HEK293T (cell line): ENCODE measurements around the gene KCNK16.

Experiments
- ARNT ChIP-seq: fragments of 450-650 bp; IDR thresholded peaks from 2 replicates; pipeline ENCODE4 v1.6.1; 2017; ENCODE audit warnings: mild to moderate bottlenecking
- ELF4 ChIP-seq: fragments of 450-650 bp; IDR thresholded peaks from 2 replicates; pipeline ENCODE4 v1.6.1; 2017; ENCODE audit warnings: antibody characterized with exemption
- FOXA1 ChIP-seq: fragments of 450-650 bp; IDR thresholded peaks from 2 replicates; pipeline ENCODE4 v1.6.1; 2016; ENCODE audit warnings: mild to moderate bottlenecking
- FOXK2 ChIP-seq: fragments of 450-650 bp; IDR thresholded peaks from 2 replicates; pipeline ENCODE4 v1.6.1; 2016; ENCODE audit warnings: mild to moderate bottlenecking
- FOXM1 ChIP-seq: fragments of 450-650 bp; IDR thresholded peaks from 2 replicates; pipeline ENCODE4 v1.6.1; 2017; ENCODE audit warnings: mild to moderate bottlenecking, borderline replicate concordance
- L3MBTL2 ChIP-seq: fragments of 450-650 bp; conservative IDR thresholded peaks from 2 replicates; pipeline ENCODE4 v1.6.1; 2016; ENCODE audit warnings: mild to moderate bottlenecking
- LEF1 ChIP-seq: fragments of 450-650 bp; IDR thresholded peaks from 2 replicates; pipeline ENCODE4 v1.6.1; 2017; ENCODE audit warnings: mild to moderate bottlenecking, borderline replicate concordance
- NFRKB ChIP-seq: fragments of 450-650 bp; IDR thresholded peaks from 2 replicates; pipeline ENCODE4 v1.6.1; 2016; ENCODE audit warnings: mild to moderate bottlenecking, moderate library complexity
- PKNOX1 ChIP-seq: fragments of 450-650 bp; IDR thresholded peaks from 2 replicates; pipeline ENCODE4 v1.6.1; 2016
- SP1 ChIP-seq: fragments of 450-650 bp; IDR thresholded peaks from 2 replicates; pipeline ENCODE4 v1.6.1; 2017
- SUZ12 ChIP-seq: fragments of 450-650 bp; IDR thresholded peaks from 2 replicates; pipeline ENCODE4 v1.6.1; 2016; ENCODE audit warnings: mild to moderate bottlenecking
- TARDBP ChIP-seq: fragments of 450-650 bp; IDR thresholded peaks from 2 replicates; pipeline ENCODE4 v1.6.1; 2016

- TF ChIP-seq ELF4 (no peak), PKNOX1 (no peak), TARDBP (no peak), SP1 (no peak), FOXA1 (no peak), FOXM1 (no peak), NFRKB (no peak), ARNT (no peak), LEF1 (no peak), L3MBTL2 (no peak), SUZ12 (no peak), FOXK2 (no peak)
These were observed 8.8 kb downstream of the KCNK16 start for GRCh38 chr6:39313526-39314272.
